ENCODE data around the gene TXNIP.

DNA sequence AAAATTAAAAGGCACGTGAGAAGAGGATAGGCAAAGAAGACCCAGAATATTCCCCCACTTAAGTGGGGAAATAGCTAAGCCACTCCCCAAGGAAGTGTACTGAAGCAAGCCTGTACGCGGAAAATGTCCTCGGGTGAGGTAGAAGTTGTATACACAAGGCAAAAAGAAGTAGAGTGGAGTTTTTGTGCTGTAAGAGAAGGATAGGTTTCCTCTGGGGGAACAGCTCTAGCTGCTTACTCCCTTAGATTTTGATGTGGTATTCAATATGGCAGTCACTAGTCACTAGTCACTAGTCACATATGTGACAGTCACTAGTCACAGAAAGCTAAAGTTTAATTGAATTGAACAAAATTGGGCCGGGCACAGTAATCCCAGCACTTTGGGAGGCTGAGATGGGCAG is 7.6 kb downstream of the TXNIP start:
- TF ChIP-seq, protein P1, sequence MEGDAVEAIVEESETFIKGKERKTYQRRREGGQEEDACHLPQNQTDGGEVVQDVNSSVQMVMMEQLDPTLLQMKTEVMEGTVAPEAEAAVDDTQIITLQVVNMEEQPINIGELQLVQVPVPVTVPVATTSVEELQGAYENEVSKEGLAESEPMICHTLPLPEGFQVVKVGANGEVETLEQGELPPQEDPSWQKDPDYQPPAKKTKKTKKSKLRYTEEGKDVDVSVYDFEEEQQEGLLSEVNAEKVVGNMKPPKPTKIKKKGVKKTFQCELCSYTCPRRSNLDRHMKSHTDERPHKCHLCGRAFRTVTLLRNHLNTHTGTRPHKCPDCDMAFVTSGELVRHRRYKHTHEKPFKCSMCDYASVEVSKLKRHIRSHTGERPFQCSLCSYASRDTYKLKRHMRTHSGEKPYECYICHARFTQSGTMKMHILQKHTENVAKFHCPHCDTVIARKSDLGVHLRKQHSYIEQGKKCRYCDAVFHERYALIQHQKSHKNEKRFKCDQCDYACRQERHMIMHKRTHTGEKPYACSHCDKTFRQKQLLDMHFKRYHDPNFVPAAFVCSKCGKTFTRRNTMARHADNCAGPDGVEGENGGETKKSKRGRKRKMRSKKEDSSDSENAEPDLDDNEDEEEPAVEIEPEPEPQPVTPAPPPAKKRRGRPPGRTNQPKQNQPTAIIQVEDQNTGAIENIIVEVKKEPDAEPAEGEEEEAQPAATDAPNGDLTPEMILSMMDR (IDR thresholded peaks at IDR 0.05; ENCODE audit: low read depth, low read length), result no peak
- TF ChIP-seq EZH2phosphoT487 (IDR thresholded peaks at IDR 0.05; ENCODE audit: low read depth), result no peak

All from OCI-LY3 (cell line).